AML-193 (cell line): ENCODE measurements around the gene CERT1.
A peak's percentile ranks its signal among the peaks of the same experiment; 100 is the strongest.
"Not testable (repeated sequence)": the region's sequence is repeated elsewhere in the genome, so short reads cannot be mapped to it uniquely, and the experiment has no call there.

ENCODE experiments used
- DNase-seq, 2 experiments: peaks; one replicate each; lab custom pipeline; 2025; lab: John Stamatoyannopoulos, UW

CERT1 gene

GRCh38 chr5:75524071-75524470 lies 12.6 kb upstream of the CERT1 start:
- DNase-seq = no peak

GRCh38 chr5:75523275-75523674 lies 11.8 kb upstream of the CERT1 start:
- no peak for DNase-seq

- DNase-seq = no peak
Observed at GRCh38 chr5:75522542-75522941, 11.1 kb upstream of the CERT1 start.

- no peak for DNase-seq
Observed at GRCh38 chr5:75522025-75522424, 10.6 kb upstream of the CERT1 start.

- no peak for DNase-seq
Observed at GRCh38 chr5:75521195-75521594, 9.8 kb upstream of the CERT1 start.

- DNase-seq = no peak
Observed at GRCh38 chr5:75519761-75520160, 8.3 kb upstream of the CERT1 start.

GRCh38 chr5:75514323-75514722 lies 2.9 kb upstream of the CERT1 start:
- DNase-seq = no peak

GRCh38 chr5:75513841-75514240 lies 2.4 kb upstream of the CERT1 start:
- no peak for DNase-seq

GRCh38 chr5:75512383-75513074 lies 1.1 kb upstream of the CERT1 start:
- peak in 1 of 2 experiments; percentile 19 for DNase-seq

GRCh38 chr5:75510836-75511434 lies 494 bp downstream of the CERT1 start:
- DNase-seq = no peak

GRCh38 chr5:75510417-75510835 lies 1.0 kb downstream of the CERT1 start:
- no peak for DNase-seq

GRCh38 chr5:75509956-75510355 lies 1.5 kb downstream of the CERT1 start:
- peak; percentile 39 to 42 for DNase-seq

- peak; percentile 30 to 42 for DNase-seq
Observed at GRCh38 chr5:75509546-75509945, 1.9 kb downstream of the CERT1 start.

- no peak for DNase-seq
Observed at GRCh38 chr5:75507841-75508240, 3.6 kb downstream of the CERT1 start.

- DNase-seq = not testable (repeated sequence)
Observed at GRCh38 chr5:75505112-75505511, 6.3 kb downstream of the CERT1 start.

- not testable (repeated sequence) for DNase-seq
Observed at GRCh38 chr5:75498875-75499274, 12.6 kb downstream of the CERT1 start.

- no peak for DNase-seq
Observed at GRCh38 chr5:75498208-75498777, 13.1 kb downstream of the CERT1 start.

GRCh38 chr5:75496026-75496425 lies 15.4 kb downstream of the CERT1 start:
- no peak for DNase-seq

- no peak for DNase-seq
Observed at GRCh38 chr5:75491621-75492020, 19.8 kb downstream of the CERT1 start.

GRCh38 chr5:75489847-75490246 lies 21.6 kb downstream of the CERT1 start:
- DNase-seq = not testable (repeated sequence)

- no peak for DNase-seq
Observed at GRCh38 chr5:75484605-75485004, 26.8 kb downstream of the CERT1 start.

GRCh38 chr5:75482482-75482881 lies 28.9 kb downstream of the CERT1 start:
- no peak for DNase-seq

GRCh38 chr5:75481024-75481423 lies 30.4 kb downstream of the CERT1 start:
- no peak for DNase-seq
